ENCODE measurements around the gene CENPN. TPM values are rescaled to one million over a fixed set of nuclear protein-coding genes. Genes with fewer than 3 reads are reported as not detected.

Gene CENPN
- total RNA-seq, 1 experiment from 2014 or later = 38.4 TPM

DNA sequence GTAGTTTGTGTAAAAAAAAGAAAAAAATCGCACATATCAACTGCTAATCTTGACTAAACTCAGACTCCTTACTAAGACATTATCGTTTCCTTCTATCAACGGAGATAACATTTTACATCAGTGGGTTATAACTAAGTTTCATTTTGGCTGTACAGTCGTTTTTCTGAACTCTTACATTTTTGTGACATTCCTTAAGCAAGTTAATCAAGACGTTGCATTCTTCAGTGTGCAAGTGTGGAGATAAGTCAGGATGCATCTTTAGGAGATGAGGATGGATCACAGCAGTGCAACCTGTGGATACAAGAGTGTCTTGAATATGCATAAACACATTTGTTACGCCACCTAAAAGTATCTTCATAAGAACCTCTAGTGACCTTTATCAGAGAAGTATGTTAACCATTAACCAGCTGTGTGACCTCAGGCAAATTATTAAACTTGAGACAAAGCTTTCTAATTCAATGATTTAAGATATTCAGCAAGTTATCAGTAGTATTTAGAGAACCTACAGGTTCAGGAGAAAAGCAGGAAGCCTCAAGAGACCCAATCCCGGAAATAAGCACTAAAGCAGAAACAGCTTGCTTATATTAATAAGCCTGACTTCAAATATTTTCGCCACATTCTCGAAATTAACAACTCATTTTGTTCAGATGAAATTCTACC, 9.7 kb upstream of the CENPN start:
- intact Hi-C loops (cut with micrococcal nuclease) = no loop called here
- POLR2A ChIA-PET = interaction anchor here (0.9 kb wide), 1 partner anchor 9 kb away, joined by 3 read pairs; no protein-coding TSS in a partner anchor
- peaks cover 23% of the 10 kb centered on the region for H3K4me1 Mint-ChIP-seq (ENCODE audit: insufficient read depth, unreplicated experiment)
- no peak overlapping the region for H3K4me3 Mint-ChIP-seq (ENCODE audit: unreplicated experiment)
- TF ChIP-seq, protein P1, sequence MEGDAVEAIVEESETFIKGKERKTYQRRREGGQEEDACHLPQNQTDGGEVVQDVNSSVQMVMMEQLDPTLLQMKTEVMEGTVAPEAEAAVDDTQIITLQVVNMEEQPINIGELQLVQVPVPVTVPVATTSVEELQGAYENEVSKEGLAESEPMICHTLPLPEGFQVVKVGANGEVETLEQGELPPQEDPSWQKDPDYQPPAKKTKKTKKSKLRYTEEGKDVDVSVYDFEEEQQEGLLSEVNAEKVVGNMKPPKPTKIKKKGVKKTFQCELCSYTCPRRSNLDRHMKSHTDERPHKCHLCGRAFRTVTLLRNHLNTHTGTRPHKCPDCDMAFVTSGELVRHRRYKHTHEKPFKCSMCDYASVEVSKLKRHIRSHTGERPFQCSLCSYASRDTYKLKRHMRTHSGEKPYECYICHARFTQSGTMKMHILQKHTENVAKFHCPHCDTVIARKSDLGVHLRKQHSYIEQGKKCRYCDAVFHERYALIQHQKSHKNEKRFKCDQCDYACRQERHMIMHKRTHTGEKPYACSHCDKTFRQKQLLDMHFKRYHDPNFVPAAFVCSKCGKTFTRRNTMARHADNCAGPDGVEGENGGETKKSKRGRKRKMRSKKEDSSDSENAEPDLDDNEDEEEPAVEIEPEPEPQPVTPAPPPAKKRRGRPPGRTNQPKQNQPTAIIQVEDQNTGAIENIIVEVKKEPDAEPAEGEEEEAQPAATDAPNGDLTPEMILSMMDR (IDR thresholded peaks at IDR 0.05; ENCODE audit: unreplicated experiment) = no peak
- H3K27ac Mint-ChIP-seq (ENCODE audit: low read depth, unreplicated experiment) = no peak overlapping the region
- no peaks in the 10 kb centered on the region for H3K36me3 Mint-ChIP-seq (ENCODE audit: insufficient read depth, unreplicated experiment)
- BruUV-seq (replicated peaks) = no TSS peak
- CTCF ChIA-PET = interaction anchor here (0.6 to 0.8 kb wide), 2 partner anchors 40 to 295 kb away, joined by 3 to 4 read pairs; no protein-coding TSS in a partner anchor
- DNase-seq (ENCODE audit: unreplicated experiment) = no peak
- no peaks in the 10 kb centered on the region for H3K9me3 Mint-ChIP-seq (ENCODE audit: unreplicated experiment)
- no peaks in the 10 kb centered on the region for H3K27me3 Mint-ChIP-seq (ENCODE audit: insufficient read depth, unreplicated experiment)

DNA sequence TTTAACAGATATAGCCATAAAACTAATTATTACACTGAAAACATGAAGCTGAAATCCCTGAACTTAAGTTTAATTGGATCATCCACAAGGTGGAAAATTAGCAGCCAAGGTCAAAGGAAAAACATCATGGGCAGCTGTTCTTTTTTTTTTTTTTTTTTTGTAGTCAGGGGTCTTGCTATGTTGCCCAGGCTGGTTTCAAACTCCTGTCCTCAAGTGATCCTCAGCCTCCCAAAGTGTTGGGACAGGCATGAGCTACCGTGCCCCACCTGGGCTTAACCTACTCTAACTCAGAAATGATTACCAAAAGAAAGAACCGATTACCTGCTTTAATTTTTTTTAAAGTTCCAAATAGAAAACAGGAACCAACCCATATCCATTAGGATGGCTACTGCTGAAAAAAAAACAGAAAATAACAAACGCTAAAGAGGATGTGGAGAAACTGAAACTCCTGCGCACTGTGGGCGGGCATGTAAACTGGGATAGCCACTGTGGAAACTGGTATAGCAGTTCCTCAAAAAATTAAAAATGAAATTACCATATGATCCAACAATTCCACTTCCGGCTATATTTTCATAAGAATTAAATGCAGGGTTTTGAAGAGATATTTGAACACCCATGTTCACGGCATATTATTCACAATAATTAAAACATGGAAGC, 8.9 kb upstream of the CENPN start:
- no peak for DNase-seq (ENCODE audit: unreplicated experiment)
- Mint-ChIP-seq H3K4me1 (ENCODE audit: insufficient read depth, unreplicated experiment) (peaks cover 20% of the 10 kb centered on the region), H3K27me3 (ENCODE audit: insufficient read depth, unreplicated experiment) (no peaks in the 10 kb centered on the region), H3K36me3 (ENCODE audit: insufficient read depth, unreplicated experiment) (no peaks in the 10 kb centered on the region), H3K27ac (ENCODE audit: low read depth, unreplicated experiment) (no peak overlapping the region), H3K4me3 (ENCODE audit: unreplicated experiment) (no peak overlapping the region), H3K9me3 (ENCODE audit: unreplicated experiment) (no peaks in the 10 kb centered on the region)
- no TSS peak for BruUV-seq (replicated peaks)
- ChIA-PET CTCF (interaction anchor here (0.6 to 0.8 kb wide), 2 partner anchors 39 to 294 kb away, joined by 3 to 4 read pairs; no protein-coding TSS in a partner anchor), POLR2A (interaction anchor here (0.9 kb wide), 1 partner anchor 10 kb away, joined by 3 read pairs; no protein-coding TSS in a partner anchor)
- TF ChIP-seq, protein P1 (IDR thresholded peaks at IDR 0.05; ENCODE audit: unreplicated experiment) = no peak
- intact Hi-C loops (cut with micrococcal nuclease) = no loop called here

DNA sequence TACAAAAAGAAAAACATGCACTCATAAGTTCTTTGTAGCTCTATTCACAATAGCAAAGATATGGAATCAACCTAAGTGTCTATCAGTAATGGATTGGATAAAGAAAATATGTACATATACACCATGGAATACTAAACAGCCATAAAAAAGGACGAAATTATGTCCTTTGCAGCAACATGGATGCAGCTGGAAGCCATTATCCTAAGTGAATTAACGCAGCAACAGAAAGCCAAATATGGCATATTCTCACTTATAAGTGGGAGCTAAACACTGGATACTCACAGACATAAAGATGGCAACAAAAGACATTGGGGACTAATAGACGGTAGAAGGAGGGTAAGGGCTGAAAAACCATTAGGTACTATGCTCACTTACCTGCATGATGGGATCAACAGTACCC, 6.1 kb upstream of the CENPN start:
- BruUV-seq (replicated peaks) = no TSS peak
- TF ChIP-seq, protein P1 (IDR thresholded peaks at IDR 0.05; ENCODE audit: unreplicated experiment) = no peak
- Mint-ChIP-seq H3K27me3 (ENCODE audit: insufficient read depth, unreplicated experiment) (no peaks in the 10 kb centered on the region), H3K27ac (ENCODE audit: low read depth, unreplicated experiment) (no peak overlapping the region), H3K9me3 (ENCODE audit: unreplicated experiment) (no peaks in the 10 kb centered on the region), H3K4me3 (ENCODE audit: unreplicated experiment) (no peak overlapping the region), H3K4me1 (ENCODE audit: insufficient read depth, unreplicated experiment) (peaks cover 26% of the 10 kb centered on the region), H3K36me3 (ENCODE audit: insufficient read depth, unreplicated experiment) (no peaks in the 10 kb centered on the region)
- CTCF ChIA-PET = interaction anchor here (0.7 kb wide), 2 partner anchors 8 to 35 kb away, joined by 3 read pairs; partner anchors contain the start of gene ATMIN
- POLR2A ChIA-PET = no interaction called here
- DNase-seq (ENCODE audit: unreplicated experiment) = no peak
- intact Hi-C loops (cut with micrococcal nuclease) = loop anchor here (10.0 kb wide), 1 partner anchor 734 kb away; no protein-coding TSS in a partner anchor

DNA sequence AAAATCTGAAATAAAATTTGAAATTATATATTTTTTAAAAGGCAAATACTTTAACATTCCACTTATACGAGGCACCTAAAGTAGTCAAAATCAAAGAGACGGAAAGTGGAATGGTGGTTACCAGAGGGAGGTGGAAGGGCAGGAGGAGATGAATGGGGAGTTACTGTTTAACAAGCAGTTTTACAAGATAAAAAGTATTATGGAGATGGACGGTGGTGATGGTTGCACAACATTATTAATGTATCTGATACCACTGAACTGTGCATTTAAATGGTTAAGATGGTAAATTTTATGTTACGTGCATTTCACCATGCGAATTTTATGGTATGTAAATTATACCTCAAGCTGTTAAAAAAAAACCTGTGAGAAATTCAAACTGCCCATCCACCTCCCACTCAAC, 5.7 kb upstream of the CENPN start:
- no peaks in the 10 kb centered on the region for H3K27me3 Mint-ChIP-seq (ENCODE audit: insufficient read depth, unreplicated experiment)
- no peaks in the 10 kb centered on the region for H3K36me3 Mint-ChIP-seq (ENCODE audit: insufficient read depth, unreplicated experiment)
- DNase-seq (ENCODE audit: unreplicated experiment) = no peak
- no peaks in the 10 kb centered on the region for H3K9me3 Mint-ChIP-seq (ENCODE audit: unreplicated experiment)
- intact Hi-C loops (cut with micrococcal nuclease) = loop anchor here (10.0 kb wide), 1 partner anchor 733 kb away; no protein-coding TSS in a partner anchor
- ChIA-PET POLR2A (interaction anchor here (6.3 kb wide), 1 partner anchor 7 kb away, joined by 64 read pairs; no protein-coding TSS in a partner anchor), CTCF (interaction anchor here (0.7 to 1.6 kb wide), 3 partner anchors 8 to 272 kb away, joined by 3 to 13 read pairs (median 4); partner anchors contain the start of gene ATMIN)
- no TSS peak for BruUV-seq (replicated peaks)
- no peak overlapping the region for H3K27ac Mint-ChIP-seq (ENCODE audit: low read depth, unreplicated experiment)
- TF ChIP-seq, protein P1 (IDR thresholded peaks at IDR 0.05; ENCODE audit: unreplicated experiment) = no peak
- H3K4me1 Mint-ChIP-seq (ENCODE audit: insufficient read depth, unreplicated experiment) = peaks cover 27% of the 10 kb centered on the region
- H3K4me3 Mint-ChIP-seq (ENCODE audit: unreplicated experiment) = no peak overlapping the region

Measured in MCF 10A (cell line).